ENCODE data around the gene SVOP. TPM values are rescaled to one million over a fixed set of nuclear protein-coding genes. Genes with fewer than 3 reads are reported as not detected.

Gene SVOP
- total and polyA plus RNA-seq, 2 of the 8 experiments (the other 6 are each of a cell fraction or from before 2014, with no cell fraction given): 0.06 TPM; not detected in 1

DNA sequence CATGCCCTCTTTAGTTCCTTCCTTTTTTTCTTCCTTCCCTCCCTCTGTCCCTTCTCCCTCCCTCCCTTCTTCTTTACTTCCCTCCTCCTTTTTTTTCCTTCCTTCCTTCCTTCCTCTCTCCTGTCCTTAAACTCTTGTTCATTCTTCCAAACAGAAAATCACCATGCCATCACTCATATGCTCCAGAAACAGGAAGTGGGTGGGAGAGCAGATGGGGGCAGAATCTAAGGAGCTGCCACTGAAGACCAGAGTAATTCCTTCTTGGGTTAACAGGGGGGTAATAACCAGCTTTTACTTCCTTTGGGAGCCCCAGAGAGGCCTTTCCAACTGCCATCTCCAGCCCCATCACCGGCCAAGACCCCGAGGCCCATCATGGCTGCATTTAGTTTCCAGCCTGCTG, 51.2 kb downstream of the SVOP start:
- Histone ChIP-seq H3K4me1 (replicated peaks in 1 of 4; ENCODE audit: control insufficient read depth in 3 of 4, insufficient read depth in 4 of 4, low read length in 3 of 4) (no peaks in the 10 kb centered on the region), H3K4me2 (ENCODE audit: insufficient read depth in 1 of 2, low read depth in 2 of 2, low read length in 2 of 2) (no peak overlapping the region), H2BK12ac (ENCODE audit: low read depth, low read length) (no peak overlapping the region), H3K79me2 (ENCODE audit: control insufficient read depth in 1 of 2, insufficient read depth in 2 of 2, low read length in 2 of 2) (no peaks in the 10 kb centered on the region), H2BK120ac (replicated peaks; ENCODE audit: low read depth, low read length) (no peak overlapping the region), H4K8ac (ENCODE audit: extremely low read depth, insufficient read depth, low read length) (no peak overlapping the region), H3K23me2 (ENCODE audit: low read depth, low read length) (no peaks in the 10 kb centered on the region; the same call in 1 of the 2 replicates), H4K5ac (ENCODE audit: insufficient read length, low read depth, low read length) (no peak overlapping the region), H3K36me3 (ENCODE audit: control insufficient read depth in 2 of 4, insufficient read depth in 4 of 4, low read length in 3 of 4) (no peaks in the 10 kb centered on the region), H3K56ac (replicated peaks; ENCODE audit: insufficient read length, low read depth, low read length) (no peak overlapping the region), H2BK15ac (ENCODE audit: low read length) (no peak overlapping the region), H2BK5ac (ENCODE audit: low read depth, low read length) (no peak overlapping the region), H2BK20ac (ENCODE audit: low read length) (no peak overlapping the region), H3K14ac (ENCODE audit: insufficient read length) (no peak overlapping the region), H3K27me3 (replicated peaks in 1 of 4; ENCODE audit: control insufficient read depth in 3 of 4, extremely low read depth in 1 of 4, insufficient read depth in 3 of 4, low read length in 3 of 4) (no peaks in the 10 kb centered on the region; a peak in 1 of 7 replicates), H4K20me1 (replicated peaks in 1 of 2; ENCODE audit: control insufficient read depth in 1 of 2, insufficient read depth in 2 of 2, low read length in 2 of 2) (no peaks in the 10 kb centered on the region), H3K79me1 (ENCODE audit: low read depth, low read length) (no peaks in the 10 kb centered on the region), H3K4me3 (ENCODE audit: extremely low read depth in 1 of 4, insufficient read depth in 2 of 4, low read depth in 3 of 4, low read length in 4 of 4) (no peak overlapping the region), H3K23ac (ENCODE audit: insufficient read length) (no peak overlapping the region), H3K9ac (replicated peaks in 1 of 4; ENCODE audit: extremely low read depth in 1 of 4, low read depth in 3 of 4, low read length in 3 of 4) (no peak overlapping the region), H3K27ac (ENCODE audit: low read depth, low read length) (no peak overlapping the region), H3K9me3 (ENCODE audit: insufficient read depth in 2 of 2, low read depth in 1 of 2, low read length in 1 of 2) (no peaks in the 10 kb centered on the region), H3K4ac (replicated peaks; ENCODE audit: insufficient read length, low read depth, low read length) (no peak overlapping the region), H2AK5ac (ENCODE audit: low read depth, low read length) (no peak overlapping the region), H3K18ac (ENCODE audit: extremely low read depth, low read length) (no peak overlapping the region), H4K91ac (replicated peaks; ENCODE audit: insufficient read length, low read length) (no peak overlapping the region), H2AFZ (ENCODE audit: low read length) (no peak overlapping the region)
- DNase-seq (ENCODE audit: low read depth in 1 of 2, low spot score in 2 of 2): no peak
- POLR2A ChIA-PET (ENCODE audit: partially characterized antibody): no interaction called here
- FAIRE-seq: no peak
- TF ChIP-seq NANOG (IDR thresholded peaks at IDR 0.05; ENCODE audit: insufficient read depth, low read depth, low read length, poor library complexity, severe bottlenecking) (no peak), RFX5 (IDR thresholded peaks at IDR 0.05; ENCODE audit: borderline replicate concordance, low read depth, low read length) (no peak), ASH2L (IDR thresholded peaks at IDR 0.05; ENCODE audit: low read length) (no peak), RXRA (IDR thresholded peaks at IDR 0.05; ENCODE audit: insufficient read depth, low read depth, low read length) (no peak), EP300 (IDR thresholded peaks at IDR 0.05; ENCODE audit: borderline replicate concordance in 1 of 2, low read depth in 2 of 2, low read length in 2 of 2) (no peak), KDM4A (IDR thresholded peaks at IDR 0.05; ENCODE audit: low read depth, low read length, severe bottlenecking) (no peak), CBX5 (IDR thresholded peaks at IDR 0.05; ENCODE audit: low read depth, low read length) (no peak), RAD21 (IDR thresholded peaks at IDR 0.05 in 1 of 2, conservative IDR thresholded peaks at IDR 0.05 in 1 of 2; ENCODE audit: low read depth in 2 of 2, low read length in 2 of 2) (no peak), SIX5 (IDR thresholded peaks at IDR 0.05; ENCODE audit: low read depth, low read length) (no peak)
- WGBS, 2 experiments (ENCODE audit: extremely low coverage in 1 of 2, insufficient coverage in 1 of 2, insufficient read length in 1 of 2, insufficient replicate concordance in 2 of 2, low coverage in 1 of 2, low lambda C conversion rate in 2 of 2, missing lambda C conversion rate in 1 of 2): 85% methylated on average over 2 of the region's 2 CpGs; no CpG with 5 or more reads in 1 of the 2 experiments
- CTCF ChIA-PET (ENCODE audit: partially characterized antibody): interaction anchor here (0.8 to 1.6 kb wide), 3 partner anchors 12 to 90 kb away, joined by 3 to 5 read pairs (median 4); no protein-coding TSS in a partner anchor
